MV-4-11 (cell line): Measurements from ENCODE around the gene AOC1.
A peak's percentile ranks its signal among the peaks of the same experiment; 100 is the strongest.

ENCODE experiments used
- DNase-seq: peaks from one replicate; lab custom pipeline; 2025; lab: John Stamatoyannopoulos, UW

AOC1 gene

DNA sequence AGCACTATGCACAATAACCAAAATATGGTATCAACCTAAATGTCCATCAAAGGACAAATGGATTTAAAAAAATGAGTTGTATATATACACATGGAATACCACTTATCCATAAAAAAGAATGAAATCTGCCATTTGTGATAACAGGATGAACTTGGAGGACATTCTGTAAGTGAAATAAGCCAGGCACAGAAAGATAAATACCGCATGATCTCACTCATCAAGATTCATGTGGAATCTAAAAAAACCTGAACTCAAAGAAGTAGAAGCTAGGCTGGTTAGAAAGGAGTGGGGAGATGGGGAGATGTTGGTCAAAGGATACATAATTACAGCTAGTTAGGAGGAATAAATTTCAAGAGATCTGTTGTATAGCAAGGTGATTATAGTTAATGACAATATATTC is 17.3 kb upstream of the AOC1 start:
- DNase-seq, result no peak

- no peak for DNase-seq
Observed at GRCh38 chr7:150835702-150836280, 16.5 kb upstream of the AOC1 start.

DNA sequence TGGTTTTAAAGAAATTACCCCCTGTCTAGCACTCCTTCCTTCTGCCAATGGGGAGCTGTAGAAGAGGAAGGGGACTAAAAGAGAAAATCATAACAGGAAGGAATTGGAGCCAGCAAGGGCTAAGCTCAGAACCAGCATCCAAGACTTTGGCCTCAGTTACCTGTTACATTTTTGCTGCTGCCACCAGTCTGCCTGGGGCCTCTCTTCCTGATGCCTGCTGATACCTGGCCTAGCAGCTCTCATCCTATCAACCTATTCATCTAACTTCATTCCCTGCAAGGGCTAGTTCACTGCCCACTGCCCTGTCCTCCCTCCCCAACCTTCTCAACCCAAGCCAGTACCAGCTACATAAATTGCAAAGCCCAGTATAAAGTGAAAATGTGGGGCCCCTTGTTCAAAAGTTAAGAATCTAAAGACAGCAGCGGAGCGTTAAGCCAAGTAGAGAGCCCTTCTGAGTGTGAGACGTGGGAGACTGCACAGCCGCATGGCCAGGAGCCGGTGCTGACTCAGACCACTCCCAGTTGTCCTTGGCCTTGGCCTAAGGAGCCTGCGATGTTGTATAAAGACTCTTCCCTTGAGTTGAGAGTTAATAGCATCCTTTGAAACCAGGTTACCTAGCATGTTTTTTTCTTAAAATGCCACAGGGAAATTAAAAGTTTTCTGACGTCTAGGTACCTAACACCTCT is 13.2 kb upstream of the AOC1 start:
- DNase-seq, result no peak

DNA sequence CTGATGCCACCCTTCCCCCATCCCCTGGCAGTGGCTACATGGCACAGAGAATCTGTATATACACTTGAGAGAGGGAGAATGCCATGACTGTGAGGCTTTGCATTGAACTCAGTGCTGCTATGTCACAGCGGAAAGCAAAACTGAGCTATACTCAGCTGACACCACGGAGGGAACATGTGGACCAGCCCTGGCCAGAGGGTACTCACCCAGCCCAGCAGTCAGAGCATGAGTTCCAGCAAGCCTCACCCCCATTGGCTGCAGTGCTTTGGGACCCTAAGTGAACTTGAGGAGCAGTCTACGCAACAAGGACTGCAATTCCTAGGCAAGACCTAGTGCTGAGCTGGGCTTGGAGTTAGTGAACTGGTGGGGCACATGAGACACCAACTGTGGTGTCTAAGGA is 10.3 kb upstream of the AOC1 start:
- no peak for DNase-seq

DNA sequence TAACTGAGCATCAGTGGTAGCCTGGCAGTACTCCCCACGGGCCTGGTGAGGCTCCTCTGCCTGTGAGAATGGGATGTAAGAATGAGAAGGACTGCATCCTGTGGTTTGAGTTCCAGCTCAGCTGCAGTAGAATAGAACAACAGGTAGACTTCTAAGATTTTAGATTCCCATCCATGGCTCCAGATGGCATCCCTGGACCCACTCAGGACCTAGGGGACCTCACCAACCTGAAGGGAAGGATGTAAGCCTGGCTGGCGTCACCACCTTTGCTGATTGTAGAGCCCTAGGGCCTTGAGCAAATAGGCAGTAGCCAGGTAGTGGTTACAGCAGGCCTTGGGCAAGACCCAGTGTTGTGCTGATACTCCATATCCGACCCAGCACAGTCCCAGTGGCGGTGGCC is 9.6 kb upstream of the AOC1 start:
- no peak for DNase-seq

DNA sequence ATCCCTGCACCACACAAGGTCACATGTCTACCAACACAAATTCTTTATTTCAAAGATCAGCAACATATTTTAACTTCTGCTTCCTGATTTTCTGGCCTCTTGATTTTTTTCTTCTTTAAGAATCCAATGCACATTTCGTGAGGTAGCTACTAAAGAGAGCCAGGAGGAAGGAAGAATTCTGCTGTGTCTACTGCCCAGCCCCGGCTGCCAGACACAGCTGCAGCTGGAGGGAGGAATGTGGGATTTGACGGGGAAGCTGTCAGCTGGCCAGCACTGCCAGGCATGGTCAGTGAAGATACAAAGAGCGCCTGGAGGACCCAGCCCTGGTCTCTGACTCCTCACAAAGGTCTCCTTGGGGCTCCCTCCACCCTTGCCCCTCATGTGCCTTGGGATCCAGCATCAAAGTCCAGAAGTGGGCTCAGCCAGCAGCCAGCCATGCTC is 6.9 kb upstream of the AOC1 start:
- DNase-seq, result peak; percentile 8

- no peak for DNase-seq
Observed at GRCh38 chr7:150846291-150847115, 5.8 kb upstream of the AOC1 start.

DNA sequence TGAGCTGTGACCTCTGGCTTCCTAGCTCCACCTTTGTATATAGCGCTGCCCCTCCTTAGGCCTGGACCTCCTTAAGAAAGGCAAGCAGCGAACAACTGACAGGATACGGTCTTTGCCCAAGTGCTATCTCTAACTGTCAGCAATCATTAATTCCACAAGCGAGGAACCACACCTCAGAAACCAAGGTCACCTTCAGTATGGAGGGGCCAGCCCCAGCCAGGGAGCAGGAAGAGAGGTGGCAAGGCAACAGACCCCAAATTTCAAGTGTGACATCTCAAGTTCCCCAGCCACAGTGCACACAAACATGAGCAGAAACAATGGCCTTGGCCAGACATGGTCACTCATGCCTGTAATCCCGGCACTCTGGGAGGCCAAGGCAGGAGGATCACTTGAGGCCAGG is 4.8 kb upstream of the AOC1 start:
- DNase-seq, result no peak

DNA sequence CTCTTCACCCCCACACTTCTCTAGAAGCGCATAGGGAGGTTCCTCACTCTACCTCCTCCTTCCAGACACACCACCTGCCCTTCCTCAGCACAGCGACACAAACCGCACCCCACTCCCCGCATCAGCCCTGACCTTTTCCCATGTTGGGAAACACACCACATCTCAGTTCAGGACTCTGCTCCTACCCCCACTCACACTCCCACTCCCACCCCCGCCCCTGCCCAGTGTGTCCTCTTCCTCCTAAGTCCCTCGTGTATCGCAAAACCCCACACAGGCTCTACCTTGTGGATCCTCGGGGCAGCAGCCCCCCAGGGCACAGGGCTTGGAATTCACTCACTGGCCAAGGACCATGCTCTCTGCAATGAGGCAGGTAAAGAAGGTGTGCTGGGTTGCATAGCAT is 4.2 kb upstream of the AOC1 start:
- no peak for DNase-seq

GRCh38 chr7:150848561-150849115 is 3.7 kb upstream of the AOC1 start:
- DNase-seq, result no peak

DNA sequence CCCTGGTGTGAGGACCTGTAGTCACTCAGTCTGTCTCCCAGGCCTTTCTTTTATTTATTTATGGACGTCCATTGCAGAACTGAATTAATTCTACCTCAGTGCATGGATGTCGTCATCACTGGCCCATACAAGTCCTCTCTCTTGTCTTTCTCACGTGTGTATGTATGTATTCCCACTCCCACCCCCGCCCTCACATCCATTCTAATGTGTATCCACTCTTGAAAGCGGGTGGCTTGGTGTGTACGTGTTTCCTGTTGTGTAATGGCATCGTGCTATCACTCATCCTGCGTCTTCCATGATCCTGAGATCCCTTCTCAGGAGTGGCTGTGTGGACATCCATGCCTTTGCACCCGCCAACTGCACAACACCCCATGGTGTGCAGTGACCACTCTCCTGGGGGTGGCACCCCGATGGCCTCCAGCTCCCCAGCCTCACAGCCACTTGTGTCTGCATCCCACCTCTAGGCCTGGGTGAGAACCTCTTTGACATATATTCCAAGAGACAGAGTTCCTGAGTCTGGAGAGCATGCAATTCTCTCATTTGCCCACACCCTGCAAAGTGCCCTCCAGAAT is 3.0 kb upstream of the AOC1 start:
- no peak for DNase-seq

DNA sequence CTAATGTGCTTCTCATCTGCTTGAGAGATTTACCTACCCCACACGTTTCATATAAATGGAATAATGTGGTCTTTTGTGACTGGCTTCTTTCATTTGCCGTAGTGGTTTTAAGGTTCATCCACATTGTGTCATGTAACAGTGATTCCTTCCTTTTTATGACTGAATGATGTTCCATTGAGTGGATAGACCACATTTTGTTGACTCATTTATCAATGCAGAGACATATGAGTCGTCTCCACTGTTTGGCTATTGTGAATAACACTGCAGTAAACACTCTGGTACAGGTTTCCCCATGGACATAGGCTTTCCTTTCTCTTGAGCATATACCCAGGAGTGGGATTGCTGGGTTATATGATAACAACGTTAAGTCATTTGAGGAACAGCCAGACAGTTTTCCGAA is 2.0 kb upstream of the AOC1 start:
- DNase-seq, result no peak

DNA sequence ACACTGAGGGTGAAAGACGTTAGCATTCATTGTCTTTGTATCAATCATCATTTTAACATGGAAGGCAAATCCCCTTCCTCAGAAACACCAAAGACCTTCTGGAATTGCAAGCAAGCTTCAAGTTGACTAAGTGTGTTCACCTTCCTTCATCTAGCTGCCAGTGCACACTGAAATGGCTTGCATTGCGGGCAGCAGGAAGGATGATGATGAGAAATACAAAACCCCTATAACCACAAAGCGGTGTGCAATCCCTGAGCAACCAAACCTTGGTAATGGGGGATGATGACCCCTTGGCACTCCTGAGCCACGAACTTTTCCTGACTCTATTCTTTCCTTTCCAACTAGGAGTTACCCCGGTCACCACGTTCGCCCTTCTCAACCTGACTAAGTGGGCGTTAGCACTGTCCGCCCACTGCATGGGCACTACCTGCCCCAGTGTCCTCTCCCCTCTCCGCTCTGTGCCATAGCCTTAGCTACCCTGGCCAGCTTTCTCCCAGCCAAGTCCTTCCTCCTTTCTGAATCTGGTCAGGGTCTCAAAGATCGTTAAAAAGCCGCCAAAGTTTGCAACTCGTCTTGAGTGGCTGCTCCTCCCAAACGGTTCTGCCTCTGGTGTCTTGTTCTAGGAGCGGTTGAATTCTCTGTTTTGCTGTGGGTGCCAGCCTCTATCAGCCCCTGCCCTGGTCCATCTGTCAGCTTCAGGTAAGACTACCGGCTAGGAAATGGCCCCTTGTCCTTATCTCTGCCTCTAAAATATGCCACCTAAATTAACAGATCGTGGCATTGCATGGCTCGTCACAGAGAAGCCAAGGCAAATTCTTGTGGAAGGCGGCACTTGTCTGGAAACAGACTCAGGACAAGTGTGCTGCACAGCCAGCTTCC is 586 bp upstream of the AOC1 start:
- DNase-seq, result peak; percentile 7

DNA sequence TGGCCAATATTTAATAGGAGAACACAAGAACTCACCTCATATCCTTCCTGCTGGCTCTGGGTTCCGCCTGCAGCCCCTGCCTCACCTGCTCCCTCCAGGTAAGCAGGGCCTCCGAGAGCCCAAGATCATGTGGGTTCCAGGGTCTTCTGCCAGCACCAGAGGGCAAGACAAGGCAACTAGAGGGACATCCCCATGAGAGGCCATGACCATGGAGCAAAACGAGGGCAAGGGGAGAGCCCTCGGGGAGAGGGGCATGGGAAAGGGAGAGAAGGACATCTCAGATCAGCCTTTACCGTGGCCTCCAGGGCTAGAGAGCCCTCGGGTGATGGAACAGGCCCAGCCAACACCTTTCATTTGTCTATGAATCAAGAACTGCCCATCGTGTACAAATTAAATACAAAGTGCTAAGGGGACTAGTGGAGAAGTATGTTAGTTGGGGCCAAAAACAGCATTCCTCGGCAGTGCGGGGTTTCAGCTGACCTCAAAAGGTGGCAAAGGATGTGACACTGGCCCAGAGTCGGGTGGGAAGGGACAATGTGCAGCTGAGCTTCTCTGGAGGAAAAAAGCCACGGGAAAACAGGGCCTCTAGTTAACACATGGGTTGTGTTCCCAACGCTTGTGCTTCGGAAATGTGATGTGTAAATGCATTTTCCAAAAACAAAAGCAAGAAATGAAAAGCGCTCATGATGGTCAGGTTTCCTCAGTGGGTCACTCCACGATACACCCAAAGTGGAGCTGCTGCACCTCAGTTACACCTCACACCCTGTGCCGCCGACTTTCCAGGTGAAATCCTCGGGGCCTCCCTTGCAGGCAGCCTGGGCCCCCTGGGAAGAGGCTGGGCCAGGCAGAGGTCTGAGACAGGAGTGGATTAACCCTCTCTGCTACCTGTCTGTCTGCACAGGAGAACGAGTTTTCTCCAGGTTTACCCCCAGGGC is 2.0 kb downstream of the AOC1 start:
- no peak for DNase-seq

DNA sequence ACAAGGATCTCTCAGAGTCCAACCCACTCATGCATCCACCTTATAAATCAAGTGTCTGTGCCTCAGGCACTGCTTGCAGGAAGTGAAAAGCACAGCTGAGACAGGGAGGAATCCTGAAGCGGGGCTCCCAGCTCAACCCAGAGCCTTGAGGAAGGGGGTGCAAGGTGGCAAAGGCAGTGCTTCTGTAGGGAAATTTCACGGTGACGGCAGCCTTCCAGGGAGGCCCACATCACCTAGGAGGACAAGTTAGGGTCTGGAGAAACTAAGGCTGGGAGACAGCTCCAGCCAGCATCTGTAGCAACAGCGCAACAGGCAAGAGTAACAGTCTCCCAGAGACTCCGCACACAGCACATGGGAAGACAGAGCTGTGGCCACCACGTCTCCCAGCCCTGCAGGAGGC is 2.7 kb downstream of the AOC1 start:
- DNase-seq, result no peak

DNA sequence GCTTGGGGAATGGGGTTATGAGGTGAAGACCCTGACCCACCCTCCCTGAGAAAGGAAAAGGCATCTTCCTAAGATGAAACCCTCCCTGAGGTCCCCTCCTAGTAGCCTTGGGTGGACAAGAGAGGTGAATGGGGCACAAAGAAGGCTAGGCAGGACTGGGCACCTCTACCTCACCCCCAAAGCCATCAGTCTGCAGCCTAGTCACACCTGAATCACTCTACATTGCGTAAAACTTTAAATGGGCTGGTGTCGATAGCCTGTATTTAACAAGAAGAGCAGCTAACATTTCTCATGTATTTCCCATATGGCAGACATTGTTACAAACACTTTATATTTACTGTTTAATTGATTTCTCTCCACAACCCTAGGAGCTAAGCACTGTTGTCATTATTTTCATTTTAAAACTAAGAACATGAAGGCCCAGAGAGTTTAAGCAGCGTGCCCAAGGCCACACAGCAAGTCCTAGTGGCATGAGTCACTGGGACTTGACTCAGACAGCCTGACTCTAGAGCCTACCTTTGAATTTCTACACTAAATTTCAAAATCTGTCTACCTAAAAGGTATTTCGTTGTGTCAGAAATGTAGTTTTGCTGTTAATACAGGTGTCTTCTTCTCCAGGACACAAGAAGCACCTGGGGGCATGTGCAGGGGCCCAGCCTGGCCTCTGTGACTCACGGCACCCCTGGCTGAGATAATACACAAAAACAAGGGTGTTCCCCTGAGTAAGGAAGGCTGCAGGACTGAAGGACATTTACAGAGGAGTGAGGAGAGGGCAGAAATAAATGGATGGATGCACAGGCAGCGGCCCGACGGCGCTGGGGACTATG is 3.4 kb downstream of the AOC1 start:
- no peak for DNase-seq

DNA sequence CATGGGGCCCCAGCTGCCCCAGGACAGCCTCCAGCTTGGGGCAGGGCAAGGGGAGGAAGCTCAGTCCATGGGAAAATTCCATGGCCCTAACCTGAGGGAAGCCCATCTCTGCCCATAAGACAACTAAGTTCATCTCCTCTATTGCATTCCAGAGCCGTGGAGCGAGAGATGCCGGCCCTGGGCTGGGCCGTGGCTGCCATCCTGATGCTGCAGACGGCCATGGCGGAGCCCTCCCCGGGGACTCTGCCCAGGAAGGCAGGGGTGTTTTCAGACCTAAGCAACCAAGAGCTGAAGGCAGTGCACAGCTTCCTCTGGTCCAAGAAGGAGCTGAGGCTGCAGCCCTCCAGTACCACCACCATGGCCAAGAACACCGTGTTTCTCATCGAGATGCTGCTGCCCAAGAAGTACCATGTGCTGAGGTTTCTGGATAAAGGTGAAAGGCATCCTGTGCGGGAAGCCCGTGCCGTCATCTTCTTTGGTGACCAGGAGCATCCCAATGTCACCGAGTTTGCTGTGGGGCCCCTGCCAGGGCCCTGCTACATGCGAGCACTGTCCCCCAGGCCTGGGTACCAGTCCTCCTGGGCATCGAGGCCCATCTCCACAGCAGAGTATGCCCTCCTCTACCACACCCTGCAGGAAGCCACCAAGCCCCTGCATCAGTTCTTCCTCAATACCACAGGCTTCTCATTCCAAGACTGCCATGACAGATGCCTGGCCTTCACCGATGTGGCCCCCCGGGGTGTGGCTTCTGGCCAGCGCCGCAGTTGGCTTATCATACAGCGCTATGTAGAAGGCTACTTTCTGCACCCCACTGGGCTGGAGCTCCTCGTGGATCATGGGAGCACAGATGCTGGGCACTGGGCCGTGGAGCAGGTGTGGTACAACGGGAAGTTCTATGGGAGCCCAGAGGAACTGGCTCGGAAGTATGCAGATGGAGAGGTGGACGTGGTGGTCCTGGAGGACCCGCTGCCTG is 4.3 kb downstream of the AOC1 start:
- DNase-seq, result no peak

DNA sequence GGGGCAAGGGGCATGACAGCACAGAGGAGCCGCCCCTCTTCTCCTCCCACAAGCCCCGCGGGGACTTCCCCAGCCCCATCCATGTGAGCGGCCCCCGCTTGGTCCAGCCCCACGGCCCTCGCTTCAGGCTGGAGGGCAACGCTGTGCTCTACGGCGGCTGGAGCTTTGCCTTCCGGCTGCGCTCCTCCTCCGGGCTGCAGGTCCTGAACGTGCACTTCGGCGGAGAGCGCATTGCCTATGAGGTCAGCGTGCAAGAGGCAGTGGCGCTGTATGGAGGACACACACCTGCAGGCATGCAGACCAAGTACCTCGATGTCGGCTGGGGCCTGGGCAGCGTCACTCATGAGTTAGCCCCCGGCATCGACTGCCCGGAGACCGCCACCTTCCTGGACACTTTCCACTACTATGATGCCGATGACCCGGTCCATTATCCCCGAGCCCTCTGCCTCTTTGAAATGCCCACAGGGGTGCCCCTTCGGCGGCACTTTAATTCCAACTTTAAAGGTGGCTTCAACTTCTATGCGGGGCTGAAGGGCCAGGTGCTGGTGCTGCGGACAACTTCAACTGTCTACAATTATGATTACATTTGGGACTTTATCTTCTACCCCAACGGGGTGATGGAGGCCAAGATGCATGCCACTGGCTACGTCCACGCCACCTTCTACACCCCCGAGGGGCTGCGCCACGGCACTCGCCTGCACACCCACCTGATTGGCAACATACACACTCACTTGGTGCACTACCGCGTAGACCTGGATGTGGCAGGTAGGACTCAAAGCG is 5.1 kb downstream of the AOC1 start:
- DNase-seq, result no peak
